ENCODE measurements around the gene C19orf25.

Gene C19orf25

GRCh38 chr19:1433119-1434039 is 45.6 kb downstream of the C19orf25 start:
- DNase-seq (ENCODE audit: low read depth in 3 of 3, low spot score in 1 of 3), result no peak

DNA sequence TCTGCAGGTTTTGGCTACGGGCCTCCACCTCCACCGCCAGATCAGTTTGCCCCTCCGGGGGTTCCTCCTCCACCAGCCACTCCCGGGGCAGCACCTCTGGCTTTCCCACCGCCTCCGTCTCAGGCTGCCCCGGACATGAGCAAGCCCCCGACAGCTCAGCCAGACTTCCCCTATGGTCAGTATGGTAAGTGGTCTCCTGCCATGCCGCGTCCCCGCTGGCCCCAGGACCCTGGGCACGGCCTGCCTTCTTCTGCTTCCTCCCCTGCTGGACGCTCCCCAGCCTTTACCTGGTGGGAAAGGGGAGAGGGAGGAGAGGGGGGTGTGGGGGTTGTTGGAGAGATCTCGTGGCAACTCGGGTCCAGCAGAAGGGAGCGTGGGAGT is 46.5 kb downstream of the C19orf25 start:
- DNase-seq (ENCODE audit: low read depth in 3 of 3, low spot score in 1 of 3), result no peak

GRCh38 chr19:1431759-1432506 is 47.1 kb downstream of the C19orf25 start:
- DNase-seq (ENCODE audit: low read depth in 3 of 3, low spot score in 1 of 3), result no peak

DNA sequence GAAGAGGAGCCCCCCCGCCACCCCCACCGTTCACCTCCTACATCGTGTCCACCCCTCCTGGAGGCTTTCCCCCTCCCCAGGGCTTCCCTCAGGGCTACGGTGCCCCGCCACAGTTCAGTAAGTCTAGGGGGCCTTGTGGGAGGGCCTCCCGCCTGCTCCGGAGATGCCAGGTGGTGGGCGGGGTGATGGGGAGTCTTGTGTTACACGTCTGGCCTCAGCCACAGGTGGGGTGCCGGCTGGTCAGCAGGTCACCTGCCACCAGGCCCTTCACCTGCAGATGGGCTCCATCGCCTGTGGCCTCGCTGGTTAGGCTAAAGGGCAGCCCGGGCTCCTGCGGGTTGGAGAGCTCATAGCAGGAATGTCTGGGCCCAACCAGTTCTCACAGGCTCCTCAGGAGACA is 48.8 kb downstream of the C19orf25 start:
- no peak for DNase-seq (ENCODE audit: low read depth in 3 of 3, low spot score in 1 of 3)

DNA sequence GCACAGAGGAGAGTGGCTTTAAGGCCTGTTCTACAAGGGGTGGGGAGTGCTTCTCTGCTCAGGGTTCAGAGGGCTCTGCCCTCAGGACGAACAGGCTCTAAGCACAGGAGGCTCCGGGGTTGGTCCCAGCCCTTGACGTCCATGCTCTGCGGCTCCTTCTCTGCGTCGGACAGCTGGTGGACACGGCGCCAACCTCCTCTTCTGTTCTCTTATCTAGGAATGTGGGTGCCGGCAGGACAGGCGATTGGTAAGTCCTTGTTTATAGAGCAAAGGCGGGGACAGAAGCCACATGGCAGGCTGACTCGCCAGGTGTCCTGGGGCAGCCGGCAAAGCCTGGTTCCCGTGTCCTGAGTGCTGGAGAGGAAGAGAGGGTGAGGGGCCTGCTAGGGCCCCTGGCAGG is 49.3 kb downstream of the C19orf25 start:
- DNase-seq (ENCODE audit: low read depth in 3 of 3, low spot score in 1 of 3), result no peak

GRCh38 chr19:1428738-1429391 is 50.1 kb downstream of the C19orf25 start:
- DNase-seq (ENCODE audit: low read depth in 3 of 3, low spot score in 1 of 3), result no peak

DNA sequence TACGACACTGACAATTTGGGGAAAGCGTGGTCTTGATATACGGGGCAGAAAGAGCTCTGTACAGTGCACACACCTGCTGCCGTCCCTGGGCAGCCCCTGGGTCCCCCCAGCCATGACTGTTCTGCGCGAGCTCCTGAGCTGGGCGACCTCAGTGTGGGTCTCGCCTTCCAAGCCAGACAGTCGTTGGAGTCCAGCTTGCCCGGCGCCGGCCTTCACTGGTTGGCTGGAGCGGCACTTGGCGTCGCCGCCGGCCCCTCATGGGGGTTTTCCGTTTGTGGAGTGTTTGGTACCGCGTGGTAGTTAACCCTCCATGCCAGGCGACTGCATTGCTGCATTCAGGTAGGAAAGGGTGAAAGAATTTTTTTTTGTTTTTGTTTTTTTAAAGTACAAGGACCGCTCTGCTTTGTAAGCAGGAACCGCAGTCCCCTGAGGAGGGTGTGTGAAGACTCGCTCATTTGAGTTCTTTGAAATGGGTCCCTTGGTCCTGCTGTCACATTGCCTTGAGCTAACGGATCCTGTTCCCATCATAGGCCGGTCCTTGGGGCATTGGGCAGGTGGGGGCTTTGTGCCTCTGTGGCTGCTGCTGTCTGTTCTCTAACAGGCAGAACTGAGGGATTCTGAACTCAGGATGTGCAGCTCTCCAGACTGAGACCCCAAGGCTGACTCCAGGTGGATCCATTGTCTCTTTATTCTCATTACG is 51.6 kb downstream of the C19orf25 start:
- DNase-seq (ENCODE audit: low read depth in 3 of 3, low spot score in 1 of 3), result no peak

- DNase-seq (ENCODE audit: low read depth in 3 of 3, low spot score in 1 of 3), result no peak
Measured at GRCh38 chr19:1426736-1427135, 52.3 kb downstream of the C19orf25 start.

- no peak for DNase-seq (ENCODE audit: low read depth in 3 of 3, low spot score in 1 of 3)
Measured at GRCh38 chr19:1425902-1426301, 53.1 kb downstream of the C19orf25 start.

GRCh38 chr19:1425102-1425837 is 53.7 kb downstream of the C19orf25 start:
- no peak for DNase-seq (ENCODE audit: low read depth in 3 of 3, low spot score in 1 of 3)

GRCh38 chr19:1424192-1424955 is 54.6 kb downstream of the C19orf25 start:
- no peak for DNase-seq (ENCODE audit: low read depth in 3 of 3, low spot score in 1 of 3)

GRCh38 chr19:1423436-1424191 is 55.4 kb downstream of the C19orf25 start:
- no peak for DNase-seq (ENCODE audit: low read depth in 3 of 3, low spot score in 1 of 3)
